GM13977 (cell line): Measurements from ENCODE around the gene WASF3.
A peak's percentile ranks its signal among the peaks of the same experiment; 100 is the strongest.

ENCODE experiments used
- DNase-seq: peaks from one replicate; pipeline ENCODE4 v3.0.0; 2012; ENCODE audit warnings: low spot score
- in situ Hi-C: fragments of 300-500 bp; cut with MboI; formaldehyde crosslinking; loops from one replicate; pipeline ENCODE4 v1.12.0; 2022; ENCODE audit warnings: low sequenced_read_pairs, low pct_unique_long_range_greater_than_20kb, mixed read lengths, inconsistent platforms; ENCODE audit not compliant: unreplicated experiment
- TF ChIP-seq, protein P1 (sequence below): IDR thresholded peaks from 2 replicates; pipeline ENCODE4 v1.5.1; 2012; ENCODE audit warnings: mild to moderate bottlenecking, control low read depth; ENCODE audit not compliant: insufficient read depth; ENCODE audit errors: extremely low read depth, missing control alignments

WASF3 gene

DNA sequence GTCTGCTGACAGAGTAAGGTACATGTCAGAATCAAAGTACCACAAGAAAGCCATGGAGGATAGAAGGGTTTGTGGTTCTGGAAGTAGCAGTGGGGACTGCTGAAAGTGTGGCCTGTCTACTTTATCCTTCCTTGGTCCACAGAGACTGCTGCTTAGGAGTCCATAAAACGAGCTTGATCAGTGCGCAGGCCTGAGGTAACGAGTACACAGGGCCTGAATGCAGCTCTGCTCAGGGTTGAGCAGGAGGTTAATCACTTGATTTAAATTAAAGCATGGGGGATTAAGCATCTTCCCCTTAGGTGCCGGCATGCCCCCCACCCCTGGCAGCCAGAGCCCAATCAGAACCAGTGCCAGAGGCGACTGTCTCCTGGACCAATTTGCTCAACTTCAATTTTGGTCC, 34.9 kb upstream of the WASF3 start:
- in situ Hi-C loops: no loop called here
- TF ChIP-seq, protein P1, sequence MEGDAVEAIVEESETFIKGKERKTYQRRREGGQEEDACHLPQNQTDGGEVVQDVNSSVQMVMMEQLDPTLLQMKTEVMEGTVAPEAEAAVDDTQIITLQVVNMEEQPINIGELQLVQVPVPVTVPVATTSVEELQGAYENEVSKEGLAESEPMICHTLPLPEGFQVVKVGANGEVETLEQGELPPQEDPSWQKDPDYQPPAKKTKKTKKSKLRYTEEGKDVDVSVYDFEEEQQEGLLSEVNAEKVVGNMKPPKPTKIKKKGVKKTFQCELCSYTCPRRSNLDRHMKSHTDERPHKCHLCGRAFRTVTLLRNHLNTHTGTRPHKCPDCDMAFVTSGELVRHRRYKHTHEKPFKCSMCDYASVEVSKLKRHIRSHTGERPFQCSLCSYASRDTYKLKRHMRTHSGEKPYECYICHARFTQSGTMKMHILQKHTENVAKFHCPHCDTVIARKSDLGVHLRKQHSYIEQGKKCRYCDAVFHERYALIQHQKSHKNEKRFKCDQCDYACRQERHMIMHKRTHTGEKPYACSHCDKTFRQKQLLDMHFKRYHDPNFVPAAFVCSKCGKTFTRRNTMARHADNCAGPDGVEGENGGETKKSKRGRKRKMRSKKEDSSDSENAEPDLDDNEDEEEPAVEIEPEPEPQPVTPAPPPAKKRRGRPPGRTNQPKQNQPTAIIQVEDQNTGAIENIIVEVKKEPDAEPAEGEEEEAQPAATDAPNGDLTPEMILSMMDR: no peak
- no peak for DNase-seq

DNA sequence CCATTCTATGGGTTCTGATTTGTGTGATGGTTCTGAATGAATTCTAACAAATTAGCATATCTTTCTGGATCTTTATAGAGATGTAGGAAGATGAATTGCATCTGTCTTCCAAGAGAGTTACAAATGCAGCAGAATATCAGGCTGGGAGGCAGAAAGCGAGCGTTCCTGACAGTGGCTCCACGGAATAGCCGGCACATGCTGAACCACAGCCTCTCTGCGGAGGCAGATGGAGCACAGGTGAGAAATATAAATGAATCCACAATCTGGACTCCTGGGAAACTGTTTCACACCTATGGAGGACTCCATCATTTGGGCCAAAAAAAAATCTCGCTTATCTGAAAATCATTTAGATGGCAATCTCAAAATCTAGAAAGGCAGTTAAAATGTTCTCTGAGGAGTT, 34.5 kb upstream of the WASF3 start:
- TF ChIP-seq, protein P1: no peak
- in situ Hi-C loops: no loop called here
- no peak for DNase-seq

DNA sequence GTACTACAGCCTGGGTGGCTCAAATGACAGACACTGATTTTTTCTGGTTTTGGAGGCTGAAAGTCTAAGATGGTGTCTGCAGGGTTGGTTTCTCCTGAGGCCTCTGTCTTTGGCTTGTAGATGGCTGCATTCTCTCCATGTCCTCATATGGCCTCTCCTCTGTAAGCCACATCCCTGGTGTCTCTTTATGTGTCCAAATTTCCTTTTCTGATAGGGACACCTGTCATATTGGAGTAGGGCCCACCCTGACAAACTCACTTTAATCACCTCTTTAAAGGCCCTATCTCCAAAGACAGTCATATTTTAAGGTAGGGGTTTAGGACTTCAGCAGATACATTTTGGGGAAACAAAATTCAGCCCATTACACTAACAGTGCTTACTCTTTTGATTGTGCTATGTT, 32.0 kb upstream of the WASF3 start:
- TF ChIP-seq, protein P1: no peak
- in situ Hi-C loops: no loop called here
- DNase-seq: no peak

DNA sequence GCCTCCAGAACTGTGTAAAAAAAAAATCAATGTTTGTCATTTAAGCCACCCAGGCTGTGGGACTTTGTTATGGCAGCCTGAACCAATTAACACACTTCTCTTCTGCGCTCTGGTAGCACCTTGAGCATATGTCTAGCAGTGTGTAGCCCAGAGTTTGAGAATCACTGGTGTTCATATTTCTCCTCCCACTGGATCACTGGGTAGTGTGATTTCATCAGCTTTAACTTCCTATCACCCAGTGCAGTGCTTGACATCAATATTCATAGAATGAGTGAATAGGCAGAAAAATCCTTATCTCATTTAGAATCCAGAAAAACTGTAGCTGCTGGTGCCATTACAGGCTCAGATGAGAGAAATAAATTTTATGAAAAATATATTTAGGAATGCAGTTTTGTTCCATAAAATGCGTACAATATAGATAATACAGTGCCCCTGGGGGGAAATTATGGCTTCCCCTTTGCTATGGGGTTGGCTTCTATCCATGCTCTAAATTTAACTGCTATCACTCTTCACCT, 30.7 kb upstream of the WASF3 start:
- DNase-seq: no peak
- in situ Hi-C loops: no loop called here
- TF ChIP-seq, protein P1: no peak

DNA sequence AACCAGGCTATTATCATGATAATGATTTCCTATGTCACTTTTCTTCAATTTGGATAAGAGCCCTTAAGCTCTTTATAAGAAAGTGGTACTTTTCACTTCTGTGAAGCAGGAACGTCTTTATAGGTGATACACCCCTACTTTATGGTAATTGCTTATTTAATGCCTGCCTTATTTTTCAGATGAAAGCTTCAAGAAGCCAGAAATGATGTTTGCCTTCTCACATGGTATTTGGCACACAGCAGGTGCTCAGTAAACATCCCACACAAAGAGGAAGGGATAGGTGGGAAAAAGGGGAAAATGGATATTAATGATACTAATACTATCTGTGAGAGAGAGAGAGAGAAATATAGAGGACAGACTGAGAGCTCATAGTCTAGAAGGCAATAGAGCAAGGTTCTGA, 29.0 kb upstream of the WASF3 start:
- DNase-seq: no peak
- in situ Hi-C loops: no loop called here

DNA sequence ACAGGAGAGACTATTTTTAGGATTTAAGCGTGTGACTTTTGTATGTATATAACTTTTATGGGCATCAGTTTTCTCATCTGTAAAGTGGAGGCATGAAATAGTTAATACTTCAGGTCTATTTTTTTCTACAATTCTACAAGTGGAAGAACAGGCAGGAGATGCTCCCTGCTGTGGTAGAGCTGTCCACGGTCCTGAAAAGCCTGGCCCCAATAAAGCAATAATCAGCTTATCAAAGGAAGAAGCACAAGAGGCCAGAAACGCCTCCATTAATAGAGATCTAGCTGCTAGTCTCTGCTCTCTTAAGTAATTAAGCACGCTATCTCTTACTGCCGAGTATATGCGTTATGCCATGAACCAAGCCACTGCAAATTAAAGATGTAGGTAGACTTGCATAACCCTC, 28.0 kb upstream of the WASF3 start:
- peak; percentile 28 for DNase-seq
- in situ Hi-C loops: no loop called here
- TF ChIP-seq, protein P1: no peak

More for the DNA sequence above, 29.0 kb upstream of the WASF3 start:
- TF ChIP-seq, protein P1: no peak

DNA sequence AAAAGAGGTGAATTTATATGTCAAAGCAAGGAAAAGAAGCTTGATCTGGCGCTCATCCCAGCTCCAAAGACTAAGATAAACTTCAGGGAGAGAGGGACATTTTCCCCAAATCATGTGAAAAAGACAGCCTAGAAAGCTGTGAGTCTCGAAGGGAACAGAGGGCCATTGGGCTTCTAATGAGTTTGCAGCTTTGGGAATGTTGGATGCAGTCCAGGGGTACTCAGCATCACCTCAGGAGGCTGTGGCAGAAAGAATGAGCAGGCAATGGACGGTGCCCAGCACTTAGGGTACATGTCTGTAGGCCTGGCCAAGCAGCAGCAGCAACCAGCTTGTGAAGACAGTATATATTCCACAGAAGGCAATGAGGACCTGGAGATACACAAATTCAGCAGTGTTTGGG, 25.7 kb upstream of the WASF3 start:
- TF ChIP-seq, protein P1: no peak
- no peak for DNase-seq
- in situ Hi-C loops: no loop called here
